D721Med (cell line): ENCODE results near the gene ZNF70.

Source experiments
- DNase-seq: peaks from one replicate; pipeline ENCODE4 v3.0.0; 2011; ENCODE audit warnings: low spot score; ENCODE audit not compliant: insufficient read length
- FAIRE-seq: peaks from 2 replicates; lab custom pipeline; 2011; peaks lifted over from hg19 to GRCh38; lab: Jason Lieb, UNC
- TF ChIP-seq, protein P1 (sequence below): IDR thresholded peaks from 2 replicates; pipeline ENCODE4 v1.5.1; 2012; ENCODE audit warnings: mild to moderate bottlenecking, control low read depth; ENCODE audit not compliant: insufficient read depth; ENCODE audit errors: missing control alignments

ZNF70 gene

DNA sequence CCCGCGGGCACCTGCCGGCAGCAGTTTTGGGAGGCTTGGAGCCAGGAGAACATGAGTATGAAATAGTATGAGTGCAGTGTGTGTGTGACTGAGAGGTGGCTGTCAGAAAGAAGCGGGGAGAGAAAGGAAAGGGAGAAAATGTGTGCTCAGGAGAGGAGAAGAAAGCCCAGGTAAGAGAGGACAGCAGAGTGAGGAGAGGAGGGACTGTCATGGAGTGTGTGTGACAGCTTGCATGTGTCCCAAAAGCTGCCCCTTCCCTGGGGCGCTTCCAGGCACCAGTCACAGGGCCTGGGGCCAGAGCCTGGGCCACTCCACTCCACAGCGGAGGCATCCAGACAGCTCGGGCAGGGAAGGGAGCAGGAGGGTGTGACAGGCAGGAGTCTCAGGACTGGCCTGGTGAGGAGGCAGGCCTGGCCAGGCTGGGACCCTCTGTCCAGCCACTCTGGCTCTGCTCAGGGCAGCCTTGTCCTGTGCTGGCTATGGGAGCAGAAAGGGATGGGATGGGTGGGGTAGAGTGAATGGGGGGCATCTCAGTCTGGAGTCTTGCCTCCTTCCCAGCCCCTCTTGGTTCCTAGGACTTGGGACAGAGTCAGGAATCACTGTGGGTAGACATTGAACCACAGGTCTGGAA is 22.7 kb upstream of the ZNF70 start:
- DNase-seq (no peak), FAIRE-seq (no peak)
- TF ChIP-seq, protein P1, sequence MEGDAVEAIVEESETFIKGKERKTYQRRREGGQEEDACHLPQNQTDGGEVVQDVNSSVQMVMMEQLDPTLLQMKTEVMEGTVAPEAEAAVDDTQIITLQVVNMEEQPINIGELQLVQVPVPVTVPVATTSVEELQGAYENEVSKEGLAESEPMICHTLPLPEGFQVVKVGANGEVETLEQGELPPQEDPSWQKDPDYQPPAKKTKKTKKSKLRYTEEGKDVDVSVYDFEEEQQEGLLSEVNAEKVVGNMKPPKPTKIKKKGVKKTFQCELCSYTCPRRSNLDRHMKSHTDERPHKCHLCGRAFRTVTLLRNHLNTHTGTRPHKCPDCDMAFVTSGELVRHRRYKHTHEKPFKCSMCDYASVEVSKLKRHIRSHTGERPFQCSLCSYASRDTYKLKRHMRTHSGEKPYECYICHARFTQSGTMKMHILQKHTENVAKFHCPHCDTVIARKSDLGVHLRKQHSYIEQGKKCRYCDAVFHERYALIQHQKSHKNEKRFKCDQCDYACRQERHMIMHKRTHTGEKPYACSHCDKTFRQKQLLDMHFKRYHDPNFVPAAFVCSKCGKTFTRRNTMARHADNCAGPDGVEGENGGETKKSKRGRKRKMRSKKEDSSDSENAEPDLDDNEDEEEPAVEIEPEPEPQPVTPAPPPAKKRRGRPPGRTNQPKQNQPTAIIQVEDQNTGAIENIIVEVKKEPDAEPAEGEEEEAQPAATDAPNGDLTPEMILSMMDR = no peak

DNA sequence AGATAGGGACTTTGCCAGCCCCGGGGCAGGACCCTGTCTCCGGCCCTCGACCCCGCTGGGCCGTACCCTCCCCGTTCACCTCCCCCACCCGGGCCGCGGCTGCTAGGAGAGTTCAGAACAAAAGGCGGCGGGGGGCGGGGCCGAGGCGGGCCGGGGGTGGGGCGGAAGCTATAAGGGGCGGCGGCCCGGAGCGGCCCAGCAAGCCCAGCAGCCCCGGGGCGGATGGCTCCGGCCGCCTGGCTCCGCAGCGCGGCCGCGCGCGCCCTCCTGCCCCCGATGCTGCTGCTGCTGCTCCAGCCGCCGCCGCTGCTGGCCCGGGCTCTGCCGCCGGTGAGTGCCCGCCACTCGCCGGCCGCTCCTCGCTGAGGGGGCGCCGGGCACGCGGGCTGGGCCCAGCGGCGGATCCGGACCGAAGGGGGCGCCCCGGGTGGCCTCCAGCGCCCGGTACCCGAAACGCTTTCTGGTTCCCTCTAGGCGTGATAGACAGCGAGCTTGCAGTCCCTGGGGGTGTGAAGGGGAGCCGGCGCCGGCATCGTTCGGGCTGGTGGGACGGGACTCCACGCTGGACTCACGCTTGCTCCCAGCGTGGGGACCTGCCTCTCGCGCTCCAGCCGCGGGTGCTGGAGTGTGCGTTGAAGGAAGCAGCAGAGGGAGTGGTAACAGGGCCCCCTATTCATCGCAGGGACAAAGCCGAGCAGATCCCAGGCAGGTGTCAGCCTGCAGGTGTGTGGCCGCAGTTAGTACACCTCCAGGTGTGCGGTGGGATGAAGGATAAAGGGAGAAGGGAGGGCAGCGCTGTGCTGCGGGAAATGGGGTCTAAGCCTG is 21.9 kb upstream of the ZNF70 start, which contains the start of gene MMP11:
Gene MMP11, plus strand, starts transcription at position 201 of the 825 bp plus-strand sequence. Its CDS starts 22 bp downstream, at position 223.
- DNase-seq = peak; percentile 76
- FAIRE-seq = no peak
- TF ChIP-seq, protein P1 = no peak

DNA sequence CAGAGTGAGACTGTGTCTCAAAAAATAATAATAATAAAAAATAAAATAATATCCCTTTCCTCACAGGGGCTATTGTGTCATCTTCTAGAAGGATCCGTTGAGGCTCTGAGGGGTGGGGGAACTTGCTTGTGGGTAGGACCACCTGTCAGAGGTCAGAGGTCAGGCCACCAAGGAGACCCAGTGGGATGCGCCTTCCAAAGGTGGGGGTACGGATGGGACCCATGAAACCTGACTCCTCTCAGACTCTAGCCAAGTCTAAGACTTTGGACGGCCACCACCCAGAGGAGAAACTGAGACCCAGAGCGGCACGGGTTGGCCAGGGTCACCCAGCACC is 21.4 kb upstream of the ZNF70 start:
- FAIRE-seq (no peak), DNase-seq (no peak)
- TF ChIP-seq, protein P1 = no peak

DNA sequence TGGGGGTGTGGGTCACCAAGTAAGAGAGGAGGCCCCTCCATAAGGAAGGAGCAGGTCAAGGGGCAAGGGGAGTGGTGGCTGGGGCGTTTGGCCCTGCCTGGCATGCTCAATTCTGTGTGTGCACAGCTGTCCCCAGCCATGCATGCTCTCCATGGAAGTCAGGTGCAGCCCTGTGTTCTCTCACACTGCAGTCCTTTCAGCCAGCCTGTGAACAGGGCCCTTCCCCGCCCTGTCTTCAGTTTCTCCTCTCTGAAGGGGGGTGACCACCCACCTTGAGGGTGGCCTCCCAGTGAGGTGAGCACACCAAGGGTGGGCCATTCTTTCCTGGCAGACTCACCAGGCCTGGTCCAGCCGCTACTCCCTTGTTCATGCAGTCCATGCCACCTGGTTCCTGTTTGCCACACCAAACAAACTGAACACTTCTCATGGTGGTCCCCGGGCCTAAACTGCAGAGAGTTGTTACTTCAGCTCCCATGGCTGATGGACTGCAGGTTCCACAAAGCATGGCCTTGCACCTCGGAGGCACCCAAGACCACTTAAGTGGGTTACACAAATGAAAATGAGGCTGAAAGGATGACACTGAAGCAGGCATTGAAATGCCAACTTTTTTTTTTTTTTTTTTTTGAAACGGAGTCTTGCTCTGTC is 18.5 kb upstream of the ZNF70 start:
- DNase-seq = no peak
- no peak for FAIRE-seq
- TF ChIP-seq, protein P1 = no peak

DNA sequence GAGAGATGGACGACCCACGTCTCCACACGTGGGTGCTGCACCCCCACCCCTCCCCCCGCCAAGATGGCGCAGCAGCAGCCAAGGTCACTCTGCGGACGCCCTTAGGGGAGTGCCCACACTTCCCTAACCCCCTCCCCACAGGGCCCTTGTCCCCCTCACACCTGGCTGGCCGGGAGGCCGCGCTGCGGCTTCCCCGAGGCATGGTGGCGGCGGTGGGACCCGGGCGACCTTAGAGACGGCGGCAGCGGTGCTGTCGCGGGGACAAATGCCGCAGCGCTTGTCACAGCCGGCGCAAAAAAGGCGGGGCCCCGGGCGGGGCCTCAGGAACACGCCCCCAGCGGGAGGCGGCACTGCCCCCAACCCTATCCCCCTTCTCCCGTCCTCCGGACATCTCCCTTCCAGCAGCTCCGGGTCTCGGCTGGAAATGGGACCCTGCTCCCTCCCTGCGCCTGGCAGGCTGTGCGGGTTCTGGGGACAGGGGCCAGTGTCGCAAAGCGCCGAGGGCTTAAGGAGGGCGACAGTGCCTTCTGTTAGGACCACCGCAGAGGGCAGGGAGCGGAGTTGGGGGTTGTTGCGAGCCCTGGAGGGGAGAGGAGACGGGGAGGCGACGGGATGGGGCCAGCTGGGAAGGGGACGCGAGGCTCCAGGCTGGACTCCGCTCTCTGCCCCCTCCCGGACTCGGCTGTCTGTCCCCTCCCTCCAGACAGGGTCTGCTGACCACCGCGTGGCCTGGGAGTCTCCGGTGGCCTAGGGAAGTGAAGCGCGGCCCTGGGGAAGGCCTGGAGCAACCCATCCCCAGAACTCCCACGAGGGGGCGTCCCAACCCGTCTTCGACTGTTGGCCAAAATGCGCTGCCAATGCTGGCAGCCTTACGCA is 17.0 kb upstream of the ZNF70 start, which contains the start of gene CHCHD10:
Gene CHCHD10, minus strand, starts transcription at position 300 of the 876 bp plus-strand sequence. Its CDS starts 98 bp downstream, at position 202.
- peak; percentile 95 for DNase-seq
- FAIRE-seq = no peak
- TF ChIP-seq, protein P1 = peak; percentile 60

DNA sequence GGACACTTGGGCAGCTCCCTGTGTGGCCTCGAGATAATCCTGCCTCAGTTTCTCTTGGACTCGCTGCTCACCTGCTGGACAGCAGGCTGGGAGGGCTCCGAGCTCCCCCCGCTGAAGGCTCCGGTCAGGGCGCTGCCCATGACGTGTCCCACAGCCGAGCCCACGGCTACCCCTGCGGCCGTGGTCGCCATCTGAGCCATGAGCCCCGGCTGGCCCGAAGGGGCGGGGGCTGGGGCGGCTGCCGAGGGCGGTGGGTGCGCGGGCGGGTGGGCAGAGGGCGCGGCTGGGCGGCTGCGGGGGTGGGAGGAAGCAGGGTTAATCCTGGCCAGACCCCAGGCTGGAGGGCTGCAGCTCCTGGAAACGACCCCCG is 16.4 kb upstream of the ZNF70 start:
- FAIRE-seq (no peak), DNase-seq (no peak)
- TF ChIP-seq, protein P1 = no peak
